NCI-H748 (cell line): Measurements from ENCODE around the gene NOG.
A peak's percentile ranks its signal among the peaks of the same experiment; 100 is the strongest.

Experiments used
- DNase-seq: peaks from one replicate; lab custom pipeline; 2025; ENCODE audit not compliant: unreplicated experiment; lab: John Stamatoyannopoulos, UW

Gene NOG

DNA sequence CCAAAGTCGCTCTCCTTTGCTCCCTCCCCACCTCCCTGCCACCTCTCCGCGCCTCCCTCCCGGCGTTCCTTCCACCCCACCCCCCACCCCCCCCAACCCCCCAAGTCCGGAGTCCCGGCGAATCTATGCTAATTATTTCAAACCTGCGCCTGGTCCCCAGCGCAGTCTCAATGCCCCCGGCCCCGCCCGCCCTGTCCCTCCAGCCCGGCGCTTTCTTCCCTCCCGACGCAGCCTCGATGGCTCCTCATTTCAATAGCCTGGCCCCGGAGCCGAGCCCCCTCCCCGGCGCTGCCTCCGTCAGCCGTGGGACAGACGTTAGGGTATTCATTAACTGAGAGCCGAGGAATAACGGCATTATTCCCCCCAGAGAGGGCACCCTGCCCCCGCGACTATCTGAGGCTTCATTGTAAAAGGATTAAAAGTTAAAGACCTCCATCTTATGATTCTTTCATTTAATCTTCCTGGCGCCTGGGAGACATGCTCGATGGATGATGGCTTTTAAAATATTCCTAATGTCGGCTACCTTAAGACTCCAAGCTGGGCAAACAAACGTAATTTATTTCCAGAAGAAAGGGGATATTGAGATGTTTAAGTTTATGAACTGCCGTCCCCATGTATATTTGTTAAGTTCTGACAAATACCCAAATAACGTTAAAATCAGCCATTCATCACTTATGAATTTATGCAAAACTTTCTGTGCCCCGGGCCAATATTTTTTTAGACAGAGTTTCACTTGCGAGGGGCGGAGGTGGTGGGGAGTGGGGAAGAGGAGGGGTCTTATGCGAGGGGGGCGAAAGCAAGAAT is 3.4 kb downstream of the NOG start:
- no peak for DNase-seq

- peak; percentile 60 for DNase-seq
These were observed 4.0 kb downstream of the NOG start for GRCh38 chr17:56597495-56597990.

- no peak for DNase-seq
These were observed 5.0 kb downstream of the NOG start for GRCh38 chr17:56598466-56598865.

DNA sequence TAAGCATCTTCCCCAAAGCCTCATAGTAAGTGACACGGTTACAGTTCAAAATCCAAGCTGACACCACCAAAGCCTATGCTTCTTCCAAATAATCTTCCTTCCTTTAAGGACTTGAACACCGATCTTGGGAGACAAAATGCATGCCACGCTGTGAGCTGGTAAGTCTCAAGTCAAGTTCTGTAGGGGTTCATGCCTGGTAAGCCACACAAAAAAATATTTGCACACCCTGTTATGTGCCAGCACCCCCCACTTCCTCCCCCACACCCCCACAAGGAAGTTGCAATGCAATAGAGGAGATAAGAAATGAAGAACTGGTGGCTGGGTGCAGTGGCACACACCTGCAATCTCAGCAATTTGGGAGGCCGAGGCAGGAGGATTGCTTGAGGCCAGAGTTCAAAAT is 5.6 kb downstream of the NOG start:
- no peak for DNase-seq

- no peak for DNase-seq
These were observed 6.1 kb downstream of the NOG start for GRCh38 chr17:56599566-56599965.

- DNase-seq = no peak
These were observed 6.8 kb downstream of the NOG start for GRCh38 chr17:56600256-56600655.

DNA sequence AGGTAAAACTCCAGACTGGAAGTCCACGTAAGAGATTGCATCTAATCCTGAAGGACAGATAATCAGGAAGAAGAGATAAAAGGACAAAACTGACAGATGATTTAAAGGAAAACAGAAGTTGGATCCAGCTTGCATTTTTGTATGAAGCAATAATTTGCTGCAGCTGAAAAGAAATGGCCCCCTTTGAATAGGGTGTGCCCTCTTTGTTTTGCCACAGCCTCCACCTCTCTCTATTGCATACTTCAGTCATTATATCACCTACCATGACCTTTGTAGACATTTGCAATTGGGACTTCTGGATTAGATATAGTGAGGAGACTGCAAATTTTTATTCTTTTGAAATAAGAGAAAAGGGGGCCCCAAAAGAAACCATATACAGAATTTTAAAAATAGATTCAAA is 8.1 kb downstream of the NOG start:
- no peak for DNase-seq

- no peak for DNase-seq
These were observed 9.0 kb downstream of the NOG start for GRCh38 chr17:56602292-56603130.

DNA sequence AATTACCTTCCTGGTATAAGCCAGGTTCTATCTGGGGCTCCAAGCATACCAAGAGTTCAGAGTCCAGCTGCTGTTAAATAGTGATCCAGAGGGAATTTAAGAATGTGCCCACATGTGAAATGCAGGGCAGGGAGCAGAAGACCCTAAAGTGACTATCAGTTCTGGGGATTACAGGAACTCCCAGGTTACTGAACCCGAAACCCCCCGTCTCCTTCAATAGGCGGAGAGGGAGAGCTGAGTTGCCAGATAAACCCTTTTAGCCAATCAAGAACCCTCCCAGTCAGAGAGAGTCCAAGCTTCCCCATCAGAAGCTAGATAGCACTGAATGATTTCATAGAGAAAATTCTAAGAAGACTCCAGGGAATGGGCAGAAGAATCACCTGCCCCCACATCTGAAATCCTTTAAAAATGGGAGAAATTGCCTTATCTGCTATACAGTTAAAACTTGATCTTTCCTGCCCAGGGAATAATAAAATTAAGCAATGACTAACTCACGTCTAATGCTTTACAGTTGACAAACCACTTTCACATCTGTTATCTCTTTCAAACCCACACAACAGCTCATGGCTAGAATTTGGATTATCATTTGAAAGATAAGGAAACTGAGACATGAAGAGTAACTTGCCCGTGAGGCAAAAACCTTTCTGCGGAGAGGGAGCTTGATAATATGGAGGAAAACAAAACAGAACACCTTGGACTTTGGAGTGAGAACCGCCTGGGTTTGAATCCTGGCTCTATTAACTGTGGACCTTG is 10.2 kb downstream of the NOG start:
- DNase-seq = no peak

- DNase-seq = no peak
These were observed 11.3 kb downstream of the NOG start for GRCh38 chr17:56604691-56605290.

GRCh38 chr17:56608944-56609343 is 15.4 kb downstream of the NOG start:
- DNase-seq = no peak

GRCh38 chr17:56610321-56610720 is 16.8 kb downstream of the NOG start:
- no peak for DNase-seq

DNA sequence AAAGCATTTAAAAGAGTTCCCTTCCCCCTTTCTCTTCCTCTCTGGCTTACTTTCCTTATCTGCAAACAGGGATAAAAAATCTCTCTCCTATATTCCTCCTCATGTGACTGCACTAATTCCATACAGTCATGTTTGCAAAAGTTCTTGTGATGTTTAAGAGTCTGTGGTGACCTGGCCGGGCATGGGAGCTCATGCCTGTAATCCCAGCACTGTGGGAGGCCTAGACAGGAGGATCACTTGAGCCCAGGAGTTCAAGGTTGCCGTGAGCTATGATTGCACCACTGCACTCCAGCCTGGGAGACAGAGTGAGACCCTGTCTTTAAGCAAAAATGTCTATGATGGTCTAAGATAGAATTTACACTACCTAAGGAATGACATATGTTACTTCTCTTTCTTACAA is 19.6 kb downstream of the NOG start:
- DNase-seq = no peak

DNA sequence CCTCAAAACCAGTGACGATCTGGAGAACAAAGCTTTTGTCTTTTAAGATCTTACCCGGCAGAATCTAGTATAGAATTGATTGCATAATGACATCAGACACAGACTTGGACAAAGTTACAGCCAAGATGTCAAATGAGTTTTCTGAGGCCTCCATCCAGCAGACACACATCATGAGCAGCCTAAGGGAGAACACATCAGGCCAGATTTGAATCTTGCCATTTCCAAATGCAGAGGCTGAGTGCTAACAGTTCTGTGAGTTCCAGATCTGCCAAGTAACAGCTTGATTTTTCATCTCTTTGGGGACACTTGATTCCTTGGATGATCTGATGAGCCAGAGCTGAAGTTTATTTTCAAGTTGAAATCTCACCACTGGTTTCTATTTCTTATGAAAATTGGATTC is 21.0 kb downstream of the NOG start:
- no peak for DNase-seq

GRCh38 chr17:56616239-56616638 is 22.7 kb downstream of the NOG start:
- DNase-seq = no peak

DNA sequence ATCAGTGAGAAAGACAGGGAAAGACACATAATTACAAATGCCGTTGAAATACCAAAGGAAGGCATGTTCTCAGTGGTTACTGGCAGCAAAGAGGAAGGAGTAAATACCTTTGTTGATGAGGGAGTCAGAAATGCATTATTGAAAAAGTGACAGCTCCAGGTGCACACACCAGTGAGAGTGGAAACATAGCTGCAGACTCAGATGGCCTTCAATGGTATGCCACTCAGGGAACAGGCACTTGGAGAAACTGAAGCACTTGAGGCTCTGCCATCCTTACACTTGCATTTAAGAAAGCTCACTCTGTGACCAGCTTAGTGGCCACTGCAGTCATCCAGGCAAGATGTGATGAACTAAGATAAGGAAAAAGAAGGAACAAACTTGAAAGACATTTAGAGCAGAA is 29.9 kb downstream of the NOG start:
- DNase-seq = no peak

- no peak for DNase-seq
These were observed 30.8 kb downstream of the NOG start for GRCh38 chr17:56624309-56624708.

DNA sequence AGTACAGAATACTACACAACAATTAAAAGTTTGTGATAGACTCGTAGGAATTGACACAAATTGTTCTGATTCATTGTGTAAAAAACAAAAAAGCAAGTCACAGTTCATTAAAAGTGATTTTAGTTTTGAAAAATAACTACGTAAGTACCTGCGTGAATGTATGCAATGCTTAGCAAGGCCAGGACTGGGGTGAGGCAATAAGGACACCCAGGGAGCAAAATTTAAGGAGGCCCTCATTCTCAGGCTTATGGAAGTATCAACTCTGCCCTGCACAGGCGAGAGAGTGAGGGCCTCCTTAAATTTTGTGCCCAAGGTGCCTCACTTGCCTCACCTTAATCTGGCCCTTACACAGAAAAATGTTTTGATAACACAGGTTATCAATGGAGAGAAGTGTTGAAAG is 31.4 kb downstream of the NOG start:
- DNase-seq = no peak

DNA sequence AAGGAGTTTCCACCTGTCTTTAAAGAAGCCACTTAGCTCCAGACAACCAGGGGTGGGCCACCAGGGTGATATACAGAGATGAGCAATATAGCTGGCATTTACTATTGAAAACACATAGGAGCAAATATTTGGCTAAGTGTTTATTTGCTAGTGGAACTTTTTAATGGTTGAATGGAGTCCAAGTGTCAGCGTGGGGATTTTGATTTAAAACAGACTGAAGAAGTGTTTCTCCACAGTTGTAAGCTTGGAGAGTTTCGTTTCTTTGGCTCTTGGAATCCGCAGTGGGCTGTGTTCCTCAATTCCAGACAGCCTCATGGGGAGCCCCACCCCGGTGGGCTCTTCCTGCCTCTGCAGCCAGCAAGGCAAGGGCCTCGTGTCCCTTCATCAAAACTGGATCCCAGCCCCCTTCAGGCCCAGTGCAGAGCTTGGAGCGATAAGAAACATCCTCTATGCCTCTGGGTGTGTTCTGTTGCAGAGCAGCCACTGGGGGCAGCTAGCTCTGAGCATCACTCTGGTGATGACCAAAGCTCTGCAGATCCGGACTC is 36.1 kb downstream of the NOG start:
- DNase-seq = no peak

GRCh38 chr17:56630202-56630601 is 36.7 kb downstream of the NOG start:
- DNase-seq = no peak

GRCh38 chr17:56633681-56634080 is 40.2 kb downstream of the NOG start:
- no peak for DNase-seq
